WTC11 (cell line): Measurements from ENCODE around the gene RGP1. TPM values are rescaled to one million over a fixed set of nuclear protein-coding genes. Genes with fewer than 3 reads are reported as not detected.

ENCODE experiments used
- ATAC-seq: fragments of 200-7000 bp; cut with Tn5 transposase; 2 replicates; pipeline ENCODE4 v1.10.0; 2021; ENCODE audit warnings: mild to moderate bottlenecking, moderate library complexity
- CTCF ChIA-PET: fragments of 300-600 bp; sonication (Branson Sonifier 250); formaldehyde crosslinking; loops from one replicate; lab custom pipeline; 2021; ENCODE audit warnings: antibody characterized with exemption; lab: Charles Lee
- POLR2A ChIA-PET: fragments of 350-600 bp; sonication (Branson Sonifier 250); formaldehyde crosslinking; loops from one replicate; lab custom pipeline; 2021; ENCODE audit warnings: antibody characterized with exemption; lab: Charles Lee
- DNase-seq: peaks from one replicate; pipeline ENCODE4 v3.0.0; 2021; ENCODE audit warnings: low spot score
- H3K27ac Mint-ChIP-seq: 2 replicates; pipeline ENCODE4 v1.8.0; 2021; ENCODE audit warnings: mixed read lengths
- H3K27me3 Mint-ChIP-seq: 2 replicates; pipeline ENCODE4 v1.8.0; 2021; ENCODE audit warnings: low read depth, mild to moderate bottlenecking, moderate library complexity, mixed read lengths
- H3K36me3 Mint-ChIP-seq: 2 replicates; pipeline ENCODE4 v1.8.0; 2021; ENCODE audit warnings: mixed read lengths
- H3K4me1 Mint-ChIP-seq: 2 replicates; pipeline ENCODE4 v1.8.0; 2022; ENCODE audit warnings: mixed read lengths
- H3K4me3 Mint-ChIP-seq: 2 replicates; pipeline ENCODE4 v1.8.0; 2021; ENCODE audit warnings: mild to moderate bottlenecking, moderate library complexity, mixed read lengths
- H3K9me3 Mint-ChIP-seq: 2 replicates; pipeline ENCODE4 v1.8.0; 2021; ENCODE audit warnings: mixed read lengths
- AR ChIP-seq: fragments of 250-450 bp; sonication (Bioruptor Pico); IDR thresholded peaks from 2 replicates; pipeline ENCODE4 v1.9.0; 2021; ENCODE audit warnings: mild to moderate bottlenecking
- ATF1 ChIP-seq: sonication (generic); formaldehyde crosslinking; IDR thresholded peaks from 2 replicates; pipeline ENCODE4 v1.8.1; 2023; ENCODE audit warnings: mild to moderate bottlenecking, moderate library complexity, missing genetic modification reagents
- CTCF ChIP-seq: fragments of 200-600 bp; IDR thresholded peaks from 2 replicates; pipeline ENCODE4 v1.8.0; 2022; ENCODE audit warnings: antibody characterized with exemption
- ELF4 ChIP-seq: sonication (generic); formaldehyde crosslinking; IDR thresholded peaks from 2 replicates; pipeline ENCODE4 v1.8.1; 2022; ENCODE audit warnings: low read depth, mild to moderate bottlenecking, moderate library complexity, missing genetic modification reagents
- ESRRA ChIP-seq: sonication (generic); formaldehyde crosslinking; IDR thresholded peaks from 2 replicates; pipeline ENCODE4 v1.8.1; 2022; ENCODE audit warnings: mild to moderate bottlenecking, missing genetic modification reagents, borderline replicate concordance
- GTF2I ChIP-seq: fragments of 250-450 bp; sonication (Bioruptor Pico); conservative IDR thresholded peaks from 2 replicates; pipeline ENCODE4 v1.4.0; 2021; ENCODE audit warnings: mild to moderate bottlenecking
- MLX ChIP-seq: sonication (generic); formaldehyde crosslinking; IDR thresholded peaks from 2 replicates; pipeline ENCODE4 v1.8.1; 2023; ENCODE audit warnings: mild to moderate bottlenecking, missing genetic modification reagents, moderate library complexity
- MXD4 ChIP-seq: fragments of 250-450 bp; sonication (Bioruptor Pico); IDR thresholded peaks from 2 replicates; pipeline ENCODE4 v1.8.0; 2021; ENCODE audit warnings: mild to moderate bottlenecking, moderate library complexity, borderline replicate concordance
- MYBL2 ChIP-seq: sonication (generic); formaldehyde crosslinking; IDR thresholded peaks from 2 replicates; pipeline ENCODE4 v1.8.1; 2023; ENCODE audit warnings: mild to moderate bottlenecking, moderate library complexity, missing genetic modification reagents
- NFE2L1 ChIP-seq: sonication (generic); formaldehyde crosslinking; IDR thresholded peaks from 2 replicates; pipeline ENCODE4 v1.8.1; 2023; ENCODE audit warnings: missing genetic modification reagents
- NFYB ChIP-seq: sonication (generic); formaldehyde crosslinking; conservative IDR thresholded peaks from 2 replicates; pipeline ENCODE4 v1.8.0; 2022; ENCODE audit warnings: low read depth, missing genetic modification reagents
- RELA ChIP-seq: sonication (generic); formaldehyde crosslinking; IDR thresholded peaks from 2 replicates; pipeline ENCODE4 v1.8.1; 2022; ENCODE audit warnings: missing genetic modification reagents, mild to moderate bottlenecking, borderline replicate concordance
- SMAD4 ChIP-seq: sonication (generic); formaldehyde crosslinking; IDR thresholded peaks from 2 replicates; pipeline ENCODE4 v1.8.0; 2022; ENCODE audit warnings: mild to moderate bottlenecking, missing genetic modification reagents
- TCF7 ChIP-seq: sonication (generic); formaldehyde crosslinking; IDR thresholded peaks from 2 replicates; pipeline ENCODE4 v1.8.0; 2022; ENCODE audit warnings: mild to moderate bottlenecking, low read depth, missing genetic modification reagents, moderate library complexity
- ZNF423 ChIP-seq: fragments of 250-450 bp; sonication (Bioruptor Pico); IDR thresholded peaks from 2 replicates; pipeline ENCODE4 v2.1.2; 2022; ENCODE audit warnings: mild to moderate bottlenecking, moderate library complexity
- ZNF671 ChIP-seq: fragments of 250-450 bp; sonication (Bioruptor Pico); IDR thresholded peaks from 2 replicates; pipeline ENCODE4 v1.8.0; 2021; ENCODE audit warnings: mild to moderate bottlenecking
- total RNA-seq: library from RNA; stranded (reverse); gene quantifications from 3 replicates; pipeline ENCODE4 v1.2.3, GENCODE V29; 2021
- TF ChIP-seq, protein P1 (sequence below): sonication (generic); formaldehyde crosslinking; IDR thresholded peaks from 2 replicates; pipeline ENCODE4 v1.8.1; 2022; ENCODE audit warnings: low read depth, mild to moderate bottlenecking, moderate library complexity, missing genetic modification reagents, borderline replicate concordance
- TF ChIP-seq, protein P2 (sequence below): sonication (generic); formaldehyde crosslinking; IDR thresholded peaks from 2 replicates; pipeline ENCODE4 v1.8.1; 2023; ENCODE audit warnings: mild to moderate bottlenecking, moderate library complexity, missing genetic modification reagents

Gene RGP1
- total RNA-seq, 1 experiment from 2014 or later: 30.0 TPM

DNA sequence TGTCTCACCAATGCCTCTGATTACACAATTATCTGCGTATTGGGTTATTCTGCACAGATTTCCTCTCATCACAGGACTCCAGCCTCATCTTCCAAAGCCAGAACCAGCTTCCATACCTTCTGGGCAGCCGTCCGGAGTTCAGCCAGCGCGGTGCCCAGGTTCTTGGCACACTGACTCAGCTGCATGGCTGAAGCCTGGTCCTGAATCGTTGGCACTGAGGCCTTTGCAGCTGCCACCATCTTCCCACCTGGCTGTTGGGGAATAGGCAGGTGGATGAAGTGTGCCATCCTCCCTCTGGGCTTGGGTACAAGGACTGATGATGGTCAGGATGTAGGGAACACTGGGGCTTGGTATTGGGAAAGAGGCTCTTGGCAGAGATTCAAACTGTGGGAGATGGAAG, 35.0 kb upstream of the RGP1 start:
- Mint-ChIP-seq H3K4me1 (no peaks in the 10 kb centered on the region), H3K9me3 (no peaks in the 10 kb centered on the region), H3K27me3 (no peaks in the 10 kb centered on the region), H3K4me3 (no peak overlapping the region), H3K36me3 (peaks cover 80% of the 10 kb centered on the region), H3K27ac (no peak overlapping the region)
- POLR2A ChIA-PET: no interaction called here
- no peak for TF ChIP-seq AR
- no peak for TF ChIP-seq MYBL2 (CRISPR knock-in tag)
- no peak for TF ChIP-seq MXD4 (CRISPR knock-in tag)
- TF ChIP-seq, protein P1, sequence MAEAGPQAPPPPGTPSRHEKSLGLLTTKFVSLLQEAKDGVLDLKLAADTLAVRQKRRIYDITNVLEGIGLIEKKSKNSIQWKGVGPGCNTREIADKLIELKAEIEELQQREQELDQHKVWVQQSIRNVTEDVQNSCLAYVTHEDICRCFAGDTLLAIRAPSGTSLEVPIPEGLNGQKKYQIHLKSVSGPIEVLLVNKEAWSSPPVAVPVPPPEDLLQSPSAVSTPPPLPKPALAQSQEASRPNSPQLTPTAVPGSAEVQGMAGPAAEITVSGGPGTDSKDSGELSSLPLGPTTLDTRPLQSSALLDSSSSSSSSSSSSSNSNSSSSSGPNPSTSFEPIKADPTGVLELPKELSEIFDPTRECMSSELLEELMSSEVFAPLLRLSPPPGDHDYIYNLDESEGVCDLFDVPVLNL: no peak
- TF ChIP-seq, protein P2, sequence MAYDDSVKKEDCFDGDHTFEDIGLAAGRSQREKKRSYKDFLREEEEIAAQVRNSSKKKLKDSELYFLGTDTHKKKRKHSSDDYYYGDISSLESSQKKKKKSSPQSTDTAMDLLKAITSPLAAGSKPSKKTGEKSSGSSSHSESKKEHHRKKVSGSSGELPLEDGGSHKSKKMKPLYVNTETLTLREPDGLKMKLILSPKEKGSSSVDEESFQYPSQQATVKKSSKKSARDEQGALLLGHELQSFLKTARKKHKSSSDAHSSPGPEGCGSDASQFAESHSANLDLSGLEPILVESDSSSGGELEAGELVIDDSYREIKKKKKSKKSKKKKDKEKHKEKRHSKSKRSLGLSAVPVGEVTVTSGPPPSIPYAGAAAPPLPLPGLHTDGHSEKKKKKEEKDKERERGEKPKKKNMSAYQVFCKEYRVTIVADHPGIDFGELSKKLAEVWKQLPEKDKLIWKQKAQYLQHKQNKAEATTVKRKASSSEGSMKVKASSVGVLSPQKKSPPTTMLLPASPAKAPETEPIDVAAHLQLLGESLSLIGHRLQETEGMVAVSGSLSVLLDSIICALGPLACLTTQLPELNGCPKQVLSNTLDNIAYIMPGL (CRISPR knock-in tag): no peak
- no peak for TF ChIP-seq CTCF
- ATAC-seq (no peak), DNase-seq (no peak)
- CTCF ChIA-PET: interaction anchor here (2.3 to 4.1 kb wide), 2 partner anchors 17 to 18 kb away, joined by 12 to 29 read pairs; partner anchors contain the start of genes CREB3 and TLN1

GRCh38 chr9:35714579-35715252, 34.4 kb upstream of the RGP1 start:
- no peak for ATAC-seq
- H3K36me3 Mint-ChIP-seq: peaks cover 82% of the 10 kb centered on the region
- DNase-seq: no peak
- no peaks in the 10 kb centered on the region for H3K9me3 Mint-ChIP-seq
- CTCF ChIA-PET: interaction anchor here (2.3 to 4.1 kb wide), 2 partner anchors 17 to 18 kb away, joined by 12 to 29 read pairs; partner anchors contain the start of genes CREB3 and TLN1
- TF ChIP-seq MLX (CRISPR knock-in tag) (no peak), GTF2I (CRISPR knock-in tag) (no peak), ESRRA (no peak)
- H3K4me1 Mint-ChIP-seq: no peaks in the 10 kb centered on the region
- H3K27ac Mint-ChIP-seq: no peak overlapping the region
- no peaks in the 10 kb centered on the region for H3K27me3 Mint-ChIP-seq
- no peak overlapping the region for H3K4me3 Mint-ChIP-seq
- POLR2A ChIA-PET: interaction anchor here (1.0 kb wide), 1 partner anchor 25 kb away, joined by 3 read pairs; the partner anchor contains the start of gene TPM2

GRCh38 chr9:35716230-35716629, 32.9 kb upstream of the RGP1 start:
- no peaks in the 10 kb centered on the region for H3K27me3 Mint-ChIP-seq
- no peaks in the 10 kb centered on the region for H3K9me3 Mint-ChIP-seq
- ChIA-PET CTCF (no interaction called here), POLR2A (no interaction called here)
- TF ChIP-seq AR (no peak), ELF4 (CRISPR knock-in tag) (no peak), NFE2L1 (CRISPR knock-in tag) (no peak), TCF7 (no peak), SMAD4 (no peak), NFYB (CRISPR knock-in tag) (no peak), RELA (CRISPR knock-in tag) (no peak), MYBL2 (CRISPR knock-in tag) (no peak), ZNF423 (CRISPR knock-in tag) (no peak), ZNF671 (CRISPR knock-in tag) (no peak), ATF1 (CRISPR knock-in tag) (no peak)
- ATAC-seq (no peak), DNase-seq (no peak)
- H3K4me3 Mint-ChIP-seq: no peak overlapping the region
- H3K4me1 Mint-ChIP-seq: no peaks in the 10 kb centered on the region
- H3K27ac Mint-ChIP-seq: no peak overlapping the region; the same call in 1 of the 2 replicates
- peaks cover 85% of the 10 kb centered on the region for H3K36me3 Mint-ChIP-seq
